ENCODE results near the gene CTNNA3. TPM values are rescaled to one million over a fixed set of nuclear protein-coding genes. Genes with fewer than 3 reads are reported as not detected.

Gene CTNNA3
- total RNA-seq, 4 donors from 2014 or later: 0.47 to 3.3 (median 0.80) TPM; not detected in 1

DNA sequence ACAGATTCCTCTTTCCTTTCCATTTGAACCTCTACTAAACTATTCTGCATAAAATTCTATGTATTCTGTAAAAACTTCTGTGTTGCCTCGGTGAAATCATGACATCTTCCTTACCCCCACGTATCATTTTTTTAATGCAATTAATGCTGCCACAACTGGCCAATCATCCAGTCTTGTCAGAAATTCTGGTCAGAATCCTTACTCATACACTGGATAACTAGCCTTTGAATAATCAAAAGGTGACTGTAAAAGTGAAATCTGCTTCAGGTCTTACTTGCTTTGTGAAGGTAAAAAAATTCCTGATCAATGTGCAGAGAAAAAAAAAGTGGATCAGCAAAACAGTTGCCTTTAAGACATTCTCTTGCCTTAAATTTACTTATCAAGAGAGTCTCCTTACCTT, 859.2 kb downstream of the CTNNA3 start:
- Histone ChIP-seq H3K27ac (no peak overlapping the region), H3K9me3 (no peaks in the 10 kb centered on the region), H3K4me3 (no peak overlapping the region), H3K36me3 (no peaks in the 10 kb centered on the region), H3K27me3 (no peaks in the 10 kb centered on the region), H3K4me1 (peaks cover 0 to 9% (median 0%) of the 10 kb centered on the region in 4 donors)
- DNase-seq: no peak
- no peak for TF ChIP-seq POLR2A (IDR thresholded peaks at IDR 0.05)

DNA sequence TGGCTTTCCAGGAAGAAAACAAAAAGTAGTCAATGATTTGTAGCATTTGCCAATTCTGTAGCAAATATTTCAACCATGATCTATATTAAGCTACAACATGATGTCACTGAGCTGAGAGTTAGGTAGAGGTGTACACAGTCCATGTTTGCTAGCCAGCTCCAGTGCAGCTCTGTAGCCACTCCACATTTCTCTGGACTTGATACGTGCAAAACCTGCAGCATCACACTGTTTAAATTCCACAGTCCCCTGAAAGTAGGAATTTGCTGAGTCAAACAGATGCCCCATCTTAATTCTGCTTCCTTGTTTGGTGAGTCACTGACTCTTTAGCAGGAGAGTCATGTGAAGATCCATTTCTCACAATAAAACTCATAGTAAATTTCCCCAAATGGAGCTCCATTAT, 859.9 kb downstream of the CTNNA3 start:
- no peaks in the 10 kb centered on the region for H3K36me3 ChIP-seq
- H3K27ac ChIP-seq: no peak overlapping the region
- no peak overlapping the region for H3K4me3 ChIP-seq
- H3K4me1 ChIP-seq: peaks cover 0 to 9% (median 0%) of the 10 kb centered on the region in 4 donors
- TF ChIP-seq, protein P1, sequence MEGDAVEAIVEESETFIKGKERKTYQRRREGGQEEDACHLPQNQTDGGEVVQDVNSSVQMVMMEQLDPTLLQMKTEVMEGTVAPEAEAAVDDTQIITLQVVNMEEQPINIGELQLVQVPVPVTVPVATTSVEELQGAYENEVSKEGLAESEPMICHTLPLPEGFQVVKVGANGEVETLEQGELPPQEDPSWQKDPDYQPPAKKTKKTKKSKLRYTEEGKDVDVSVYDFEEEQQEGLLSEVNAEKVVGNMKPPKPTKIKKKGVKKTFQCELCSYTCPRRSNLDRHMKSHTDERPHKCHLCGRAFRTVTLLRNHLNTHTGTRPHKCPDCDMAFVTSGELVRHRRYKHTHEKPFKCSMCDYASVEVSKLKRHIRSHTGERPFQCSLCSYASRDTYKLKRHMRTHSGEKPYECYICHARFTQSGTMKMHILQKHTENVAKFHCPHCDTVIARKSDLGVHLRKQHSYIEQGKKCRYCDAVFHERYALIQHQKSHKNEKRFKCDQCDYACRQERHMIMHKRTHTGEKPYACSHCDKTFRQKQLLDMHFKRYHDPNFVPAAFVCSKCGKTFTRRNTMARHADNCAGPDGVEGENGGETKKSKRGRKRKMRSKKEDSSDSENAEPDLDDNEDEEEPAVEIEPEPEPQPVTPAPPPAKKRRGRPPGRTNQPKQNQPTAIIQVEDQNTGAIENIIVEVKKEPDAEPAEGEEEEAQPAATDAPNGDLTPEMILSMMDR (IDR thresholded peaks at IDR 0.05): no peak
- no peak for TF ChIP-seq POLR2A (IDR thresholded peaks at IDR 0.05)
- no peak for DNase-seq
- H3K27me3 ChIP-seq: no peaks in the 10 kb centered on the region
- no peaks in the 10 kb centered on the region for H3K9me3 ChIP-seq

DNA sequence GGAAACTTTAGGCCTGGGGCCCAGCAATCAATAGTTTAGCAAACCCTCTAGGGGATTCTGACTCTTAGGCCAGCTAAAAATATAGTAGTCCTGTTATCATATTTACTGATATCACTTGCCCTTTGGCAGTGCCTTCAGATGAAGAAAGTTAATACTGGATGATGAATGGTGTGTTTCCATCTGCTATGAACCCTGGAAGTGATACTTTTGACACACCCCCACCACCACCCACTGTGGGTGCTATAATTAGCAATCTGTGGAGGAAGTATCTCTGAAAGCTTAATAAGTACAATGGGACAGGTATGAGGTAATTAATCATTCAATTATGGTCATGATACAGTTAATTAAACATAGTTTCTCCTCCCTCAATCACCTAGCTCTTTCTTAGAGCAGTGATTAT, 860.6 kb downstream of the CTNNA3 start:
- no peak for DNase-seq
- TF ChIP-seq POLR2A (IDR thresholded peaks at IDR 0.05): no peak
- TF ChIP-seq, protein P1 (IDR thresholded peaks at IDR 0.05): no peak
- no peak overlapping the region for H3K4me3 ChIP-seq

DNA sequence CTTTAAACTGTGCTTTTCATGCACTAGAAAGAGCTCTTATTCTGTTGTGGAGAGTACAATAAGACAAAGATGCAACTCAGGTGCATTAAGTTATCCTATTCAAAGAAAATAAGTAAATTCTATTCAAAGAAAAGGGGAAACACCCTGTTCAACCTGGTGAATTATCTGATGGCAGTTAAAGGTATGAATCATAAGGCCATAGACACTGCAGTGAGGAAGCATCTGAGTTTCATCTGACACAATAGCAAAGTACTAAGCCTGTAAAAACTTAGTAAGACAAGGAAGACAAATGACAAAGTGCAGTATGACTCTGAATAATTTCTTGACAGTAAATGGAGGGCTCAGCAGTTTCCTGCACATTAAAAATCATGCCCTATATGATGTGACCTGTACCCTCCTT, 861.2 kb downstream of the CTNNA3 start:
- no peaks in the 10 kb centered on the region for H3K9me3 ChIP-seq
- H3K4me1 ChIP-seq: peaks cover 0 to 9% (median 0%) of the 10 kb centered on the region in 4 donors
- H3K36me3 ChIP-seq: no peaks in the 10 kb centered on the region
- no peaks in the 10 kb centered on the region for H3K27me3 ChIP-seq
- TF ChIP-seq, protein P1 (IDR thresholded peaks at IDR 0.05): no peak
- TF ChIP-seq POLR2A (IDR thresholded peaks at IDR 0.05): no peak
- peak overlapping the region in 2 of 4 donors; percentile 17 to 36 for H3K27ac ChIP-seq
- H3K4me3 ChIP-seq: no peak overlapping the region
- no peak for DNase-seq

More for the DNA sequence above, 860.6 kb downstream of the CTNNA3 start:
- Histone ChIP-seq H3K27me3 (no peaks in the 10 kb centered on the region), H3K27ac (peak overlapping the region in 2 of 4 donors; percentile 17 to 36), H3K9me3 (no peaks in the 10 kb centered on the region), H3K36me3 (no peaks in the 10 kb centered on the region), H3K4me1 (peaks cover 0 to 9% (median 0%) of the 10 kb centered on the region in 4 donors)

DNA sequence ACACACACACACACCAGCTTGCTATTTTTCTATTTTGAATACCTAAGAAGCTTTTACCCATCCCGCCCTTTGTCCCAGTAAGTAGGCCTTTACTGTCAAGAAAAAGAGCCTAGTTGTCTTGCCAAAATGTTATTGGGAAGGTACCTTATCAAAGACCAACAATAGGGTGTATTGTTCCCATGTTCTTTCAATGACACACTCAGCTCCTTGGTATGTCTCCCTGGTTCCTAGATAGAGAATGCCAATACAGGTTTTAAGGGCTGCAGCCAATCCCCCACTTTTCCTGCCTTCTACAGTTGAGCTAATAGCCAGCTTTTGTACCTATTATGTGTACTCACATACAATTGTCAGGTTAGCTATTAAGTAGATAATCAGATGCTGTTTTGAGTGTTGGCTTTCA, 862.1 kb downstream of the CTNNA3 start:
- TF ChIP-seq, protein P1 (IDR thresholded peaks at IDR 0.05): no peak
- TF ChIP-seq POLR2A (IDR thresholded peaks at IDR 0.05): no peak
- Histone ChIP-seq H3K9me3 (no peaks in the 10 kb centered on the region), H3K4me3 (no peak overlapping the region), H3K27me3 (no peaks in the 10 kb centered on the region), H3K4me1 (peaks cover 0 to 9% (median 0%) of the 10 kb centered on the region in 4 donors), H3K27ac (no peak overlapping the region), H3K36me3 (no peaks in the 10 kb centered on the region)
- no peak for DNase-seq

DNA sequence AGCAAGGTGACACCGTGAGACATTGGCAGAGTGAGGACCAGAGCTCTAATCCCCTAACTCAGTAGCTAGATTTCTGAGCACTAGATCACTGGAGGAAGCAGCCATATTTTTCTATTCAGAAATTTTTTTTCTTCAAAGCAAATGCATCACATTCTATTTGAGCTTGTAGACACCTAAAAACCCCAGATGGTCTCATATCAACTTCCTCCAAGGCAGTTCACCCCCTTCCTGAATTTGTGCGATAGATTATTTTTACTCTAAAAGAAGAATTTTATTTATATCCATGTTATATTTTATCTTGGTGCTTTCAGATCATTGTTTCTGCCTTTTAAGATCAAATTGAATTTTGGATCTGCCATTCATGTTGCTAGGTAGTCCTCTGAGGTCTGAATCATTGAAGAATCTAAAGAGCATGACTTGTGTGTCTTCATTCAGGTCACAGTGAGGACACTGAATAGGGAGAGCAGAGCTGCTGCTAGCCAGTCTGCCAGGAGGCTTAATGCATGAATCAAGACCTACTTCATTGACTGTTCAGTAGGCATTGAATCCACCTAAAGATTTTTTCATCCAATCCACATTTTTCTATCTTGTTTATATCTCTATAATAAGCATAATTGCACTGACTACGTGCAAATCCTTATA, 863.1 kb downstream of the CTNNA3 start:
- no peaks in the 10 kb centered on the region for H3K27me3 ChIP-seq
- DNase-seq: no peak
- no peak for TF ChIP-seq POLR2A (IDR thresholded peaks at IDR 0.05)
- TF ChIP-seq, protein P1 (IDR thresholded peaks at IDR 0.05): no peak
- no peak overlapping the region for H3K27ac ChIP-seq
- no peak overlapping the region for H3K4me3 ChIP-seq
- H3K36me3 ChIP-seq: no peaks in the 10 kb centered on the region
- H3K9me3 ChIP-seq: no peaks in the 10 kb centered on the region
- peaks cover 0 to 9% (median 0%) of the 10 kb centered on the region in 4 donors for H3K4me1 ChIP-seq
